ENCODE results near the gene CCDC12.

CCDC12 gene

GRCh38 chr3:46901591-46902187 lies 74.9 kb downstream of the CCDC12 start (continued):
- TF ChIP-seq POU6F1 (CRISPR knock-in tag; IDR thresholded peaks at IDR 0.05; ENCODE audit: borderline replicate concordance, low read depth), result no peak
- no peak for TF ChIP-seq CSRNP3 (CRISPR knock-in tag; IDR thresholded peaks at IDR 0.05)
- no peak for TF ChIP-seq ISL1 (CRISPR knock-in tag; IDR thresholded peaks at IDR 0.05)
- no peak for TF ChIP-seq CREB5 (CRISPR knock-in tag; IDR thresholded peaks at IDR 0.05; ENCODE audit: low read depth)

- no peak for ATAC-seq
- no peak for TF ChIP-seq PPARA (CRISPR knock-in tag; IDR thresholded peaks at IDR 0.05; ENCODE audit: borderline replicate concordance)
- TF ChIP-seq ZFP3 (CRISPR knock-in tag; IDR thresholded peaks at IDR 0.05), result no peak
Measured at GRCh38 chr3:46901061-46901460, 75.5 kb downstream of the CCDC12 start.

- ATAC-seq, result no peak
- TF ChIP-seq CSDC2 (CRISPR knock-in tag; IDR thresholded peaks at IDR 0.05), result no peak
- TF ChIP-seq PATZ1 (CRISPR knock-in tag; IDR thresholded peaks at IDR 0.05; ENCODE audit: borderline replicate concordance), result no peak
- TF ChIP-seq CREB5 (CRISPR knock-in tag; IDR thresholded peaks at IDR 0.05; ENCODE audit: low read depth), result no peak
- TF ChIP-seq ZFP3 (CRISPR knock-in tag; IDR thresholded peaks at IDR 0.05), result no peak
- no peak for TF ChIP-seq POU6F1 (CRISPR knock-in tag; IDR thresholded peaks at IDR 0.05; ENCODE audit: borderline replicate concordance, low read depth)
- TF ChIP-seq BACH2 (CRISPR knock-in tag; IDR thresholded peaks at IDR 0.05; ENCODE audit: borderline replicate concordance), result no peak
- no peak for TF ChIP-seq TCF4 (CRISPR knock-in tag; IDR thresholded peaks at IDR 0.05; ENCODE audit: borderline replicate concordance)
- TF ChIP-seq ZNF8 (CRISPR knock-in tag; IDR thresholded peaks at IDR 0.05), result no peak
- TF ChIP-seq ARNTL (CRISPR knock-in tag; IDR thresholded peaks at IDR 0.05; ENCODE audit: borderline replicate concordance, low read depth), result no peak
Measured at GRCh38 chr3:46900356-46900755, 76.2 kb downstream of the CCDC12 start.

GRCh38 chr3:46900007-46900292 lies 76.6 kb downstream of the CCDC12 start:
- TF ChIP-seq ZFP30 (CRISPR knock-in tag; IDR thresholded peaks at IDR 0.05), result no peak
- TF ChIP-seq ESRRG (CRISPR knock-in tag; IDR thresholded peaks at IDR 0.05), result no peak
- no peak for TF ChIP-seq OSR1 (CRISPR knock-in tag; IDR thresholded peaks at IDR 0.05)
- no peak for ATAC-seq

GRCh38 chr3:46899151-46900006 lies 77.2 kb downstream of the CCDC12 start:
- no peak for TF ChIP-seq TSHZ2 (CRISPR knock-in tag; IDR thresholded peaks at IDR 0.05)
- TF ChIP-seq POU6F1 (CRISPR knock-in tag; IDR thresholded peaks at IDR 0.05; ENCODE audit: borderline replicate concordance, low read depth), result no peak
- no peak for TF ChIP-seq OSR1 (CRISPR knock-in tag; IDR thresholded peaks at IDR 0.05)
- no peak for TF ChIP-seq CSDC2 (CRISPR knock-in tag; IDR thresholded peaks at IDR 0.05)
- TF ChIP-seq TCF4 (CRISPR knock-in tag; IDR thresholded peaks at IDR 0.05; ENCODE audit: borderline replicate concordance), result no peak
- no peak for TF ChIP-seq ESRRG (CRISPR knock-in tag; IDR thresholded peaks at IDR 0.05)
- no peak for ATAC-seq

Data from SK-N-SH treated with all-trans-retinoic acid at 6 μM for 48 hours (cell line).